GM12878 (cell line): ENCODE measurements around the gene LKAAEAR1. TPM values are rescaled to one million over a fixed set of nuclear protein-coding genes. Genes with fewer than 3 reads are reported as not detected.

ENCODE experiments used
- ATAC-seq: fragments of 200-7000 bp; cut with Tn5 transposase; 3 replicates; pipeline ENCODE4 v1.9.1; 2020; ENCODE audit warnings: mild to moderate bottlenecking, moderate library complexity
- BruUV-seq: library from RNA; stranded (reverse); fragments of 400-500 nt; replicated peaks from 2 replicates; lab custom pipeline; 2021; lab: Mats Ljungman, UMichigan
- CTCF ChIA-PET: fragments of 300-600 bp; sonication (Branson Sonifier 250); formaldehyde crosslinking; extraction: SDS; loops from one replicate; lab custom pipeline; 2021; ENCODE audit warnings: inconsistent platforms; lab: Yijun Ruan, JAX
- POLR2A ChIA-PET: fragments of 350-600 bp; formaldehyde crosslinking; extraction: SDS; loops from one replicate; lab custom pipeline; 2021; ENCODE audit warnings: inconsistent platforms; lab: Charles Lee
- RAD21 ChIA-PET: fragments of 300-600 bp; sonication (Branson Sonifier 250); formaldehyde crosslinking; loops from one replicate; lab custom pipeline; 2023; ENCODE audit warnings: antibody characterized with exemption; ENCODE audit not compliant: unreplicated experiment; lab: Charles Lee
- SMC1A ChIA-PET: fragments of 300-600 bp; sonication (Branson Sonifier 250); formaldehyde crosslinking; loops from one replicate; lab custom pipeline; 2023; ENCODE audit not compliant: unreplicated experiment, uncharacterized antibody; lab: Charles Lee
- DNase-seq: peaks from one replicate; pipeline ENCODE4 v3.0.0-alpha.2; 2011; ENCODE audit warnings: low read depth, low spot score
- FAIRE-seq: peaks from 3 replicates; lab custom pipeline; 2011; peaks lifted over from hg19 to GRCh38; lab: Jason Lieb, UNC
- H2AFZ ChIP-seq: 2 replicates; pipeline ENCODE4 v1.6.0; 2011; ENCODE audit warnings: low read depth, low read length, control low read depth; ENCODE audit not compliant: control insufficient read depth
- H3K27ac ChIP-seq: 2 replicates; pipeline ENCODE4 v1.5.1; 2011; ENCODE audit warnings: control low read depth; ENCODE audit not compliant: control insufficient read depth, insufficient read depth
- H3K27me3 ChIP-seq, 2 experiments: replicated peaks in 1 of 2; 2 replicates each; pipeline versions ENCODE4 v1.6.0 to v1.6.1; 2011; ENCODE audit warnings: low read length in 1 of 2; ENCODE audit not compliant: control insufficient read depth in 2 of 2, insufficient read depth in 2 of 2
- H3K36me3 ChIP-seq, 2 experiments: 2 replicates each; pipeline ENCODE4 v1.5.1; 2011; ENCODE audit warnings: low read length in 1 of 2; ENCODE audit not compliant: control insufficient read depth in 2 of 2, insufficient read depth in 2 of 2
- H3K4me1 ChIP-seq: 2 replicates; pipeline ENCODE4 v1.6.1; 2011; ENCODE audit warnings: mild to moderate bottlenecking, low read length, moderate library complexity, mixed read lengths; ENCODE audit not compliant: control insufficient read depth, insufficient read depth
- H3K4me2 ChIP-seq: 2 replicates; pipeline ENCODE4 v1.6.0; 2011; ENCODE audit warnings: control low read depth; ENCODE audit not compliant: control insufficient read depth, insufficient read depth
- H3K4me3 ChIP-seq: fragments of 200-600 bp; sonication (generic); 2 replicates; pipeline ENCODE4 v1.5.1; 2016
- H3K79me2 ChIP-seq: 2 replicates; pipeline ENCODE4 v1.6.0; 2011; ENCODE audit warnings: low read length; ENCODE audit not compliant: control insufficient read depth, insufficient read depth
- H3K9ac ChIP-seq: 2 replicates; pipeline ENCODE4 v1.8.0; 2011; ENCODE audit warnings: low read length, control low read depth, mixed read lengths; ENCODE audit not compliant: control insufficient read depth, insufficient read depth
- H3K9me3 ChIP-seq: replicated peaks from 3 replicates; pipeline ENCODE4 v1.5.1; 2011; ENCODE audit warnings: mild to moderate bottlenecking, low read length; ENCODE audit not compliant: control insufficient read depth, insufficient read depth
- H4K20me1 ChIP-seq: 2 replicates; pipeline ENCODE4 v1.6.0; 2011; ENCODE audit not compliant: control insufficient read depth, insufficient read depth
- ATF7 ChIP-seq: fragments of 450-650 bp; IDR thresholded peaks from 2 replicates; pipeline ENCODE4 v1.6.1; 2016; ENCODE audit warnings: low read depth, mild to moderate bottlenecking
- EGR1 ChIP-seq, 2 experiments: IDR thresholded peaks; 1 replicate in 1 of 2; 2 replicates in 1 of 2; pipeline ENCODE4 v1.6.1; 2011 to 2012; ENCODE audit warnings: low read depth in 2 of 2, low read length in 2 of 2, borderline replicate concordance in 1 of 2, mild to moderate bottlenecking in 1 of 2, moderate library complexity in 1 of 2
- ESRRA ChIP-seq: IDR thresholded peaks from 2 replicates; pipeline ENCODE4 v1.6.1; 2012; ENCODE audit warnings: mild to moderate bottlenecking, low read length, improper control_type of control experiment
- HDAC2 ChIP-seq: fragments of 200-600 bp; sonication (generic); IDR thresholded peaks from 2 replicates; pipeline ENCODE4 v1.6.1; 2017
- IKZF2 ChIP-seq, 2 experiments: fragments of 450-650 bp; IDR thresholded peaks; 2 replicates each; pipeline ENCODE4 v1.6.1; 2017; ENCODE audit warnings: mild to moderate bottlenecking in 2 of 2, moderate library complexity in 2 of 2
- IRF4 ChIP-seq: IDR thresholded peaks from 2 replicates; pipeline ENCODE4 v1.6.1; 2011; ENCODE audit warnings: low read depth, low read length
- KAT2A ChIP-seq: conservative IDR thresholded peaks from 2 replicates; pipeline ENCODE4 v1.6.1; 2011; ENCODE audit warnings: low read depth, low read length; ENCODE audit not compliant: control insufficient read depth
- RELA ChIP-seq: fragments of 450-650 bp; IDR thresholded peaks from 2 replicates; pipeline ENCODE4 v1.8.0; 2014; ENCODE audit warnings: borderline replicate concordance; ENCODE audit not compliant: partially characterized antibody
- STAT3 ChIP-seq: IDR thresholded peaks from 2 replicates; pipeline ENCODE4 v1.6.1; 2011; ENCODE audit warnings: low read depth, low read length, improper control_type of control experiment
- TARDBP ChIP-seq: IDR thresholded peaks from 2 replicates; pipeline ENCODE4 v1.6.1; 2016; ENCODE audit warnings: borderline replicate concordance
- WRNIP1 ChIP-seq: IDR thresholded peaks from 2 replicates; pipeline ENCODE4 v1.6.1; 2011; ENCODE audit warnings: low read depth, low read length, improper control_type of control experiment, borderline replicate concordance
- ZBED1 ChIP-seq: IDR thresholded peaks from 2 replicates; pipeline ENCODE4 v1.6.1; 2016; ENCODE audit warnings: borderline replicate concordance
- ZNF217 ChIP-seq: fragments of 450-650 bp; IDR thresholded peaks from 2 replicates; pipeline ENCODE4 v1.6.1; 2017; ENCODE audit warnings: antibody characterized with exemption, mild to moderate bottlenecking
- WGBS: methylation state at CpG from one replicate; pipeline ENCODE4 v1.1.6; 2016; ENCODE audit warnings: low lambda C conversion rate; ENCODE audit not compliant: insufficient replicate concordance, insufficient coverage; ENCODE audit errors: missing lambda C conversion rate; 5-methylcytosine and 5-hydroxymethylcytosine counted together
- in situ Hi-C: fragments of 300-500 bp; cut with MboI; formaldehyde crosslinking; loops from 9 replicates; pipeline ENCODE4 v1.14.3; 2018; ENCODE audit warnings: mixed read lengths
- intact Hi-C: fragments of 100-400 bp; cut with micrococcal nuclease; formaldehyde crosslinking; loops from one replicate; pipeline ENCODE4 v1.14.2; 2022; ENCODE audit not compliant: unreplicated experiment
- polyA plus RNA-seq, 11 experiments: library from polyadenylated mRNA; depleted of rRNA in 4 of 11; unstranded in 6 of 11; stranded (reverse) in 5 of 11; fragments of >200 nt; fragmentation: Nextera tagmentation in 4 of 11; fragmentation: Illumina TruSeq in 1 of 11; extraction: Ambion mirVana in 4 of 11; extraction: Trizol in 1 of 11; gene quantifications; 1 replicate in 1 of 11; 2 replicates in 10 of 11; pipeline versions ENCODE4 v1.2.1 to v1.2.3, GENCODE V29; 2011 to 2016; ENCODE audit warnings: inconsistent platforms in 2 of 11, missing spikeins in 2 of 11, low read depth in 1 of 11
- total RNA-seq, 4 experiments: library from RNA; depleted of rRNA in 3 of 4; stranded (reverse); fragments of >200 nt in 3 of 4; fragmentation: Illumina TruSeq in 1 of 4; extraction: Trizol in 1 of 4; gene quantifications; 2 replicates each; pipeline versions ENCODE4 v1.2.1 to v1.2.3, GENCODE V29; 2013 to 2021

LKAAEAR1 gene
- total and polyA plus RNA-seq, 10 of the 15 experiments (the other 5 are each of a cell fraction or from before 2014, with no cell fraction given) = not detected

GRCh38 chr20:64051033-64051452 is 33.2 kb downstream of the LKAAEAR1 start:
- TF ChIP-seq RELA (no peak), WRNIP1 (no peak), TARDBP (no peak), ZBED1 (no peak), IRF4 (no peak), STAT3 (no peak), IKZF2 (IDR thresholded peaks at IDR 0.05) (no peak), ATF7 (no peak), ESRRA (no peak), EGR1 (IDR thresholded peaks at IDR 0.05; ENCODE audit: borderline replicate concordance in 1 of 2, low read depth in 2 of 2, low read length in 2 of 2) (no peak), HDAC2 (no peak), KAT2A (no peak), ZNF217 (no peak)
- FAIRE-seq (no peak), ATAC-seq (no peak), DNase-seq (no peak)
- Histone ChIP-seq H3K27ac (no peak overlapping the region), H3K4me1 (peaks cover 21% of the 10 kb centered on the region), H3K9ac (no peak overlapping the region), H4K20me1 (no peaks in the 10 kb centered on the region), H3K9me3 (no peaks in the 10 kb centered on the region), H3K36me3 (no peaks in the 10 kb centered on the region), H3K4me3 (no peak overlapping the region), H3K4me2 (no peak overlapping the region), H3K79me2 (no peaks in the 10 kb centered on the region), H2AFZ (no peak overlapping the region), H3K27me3 (peaks cover 4 to 12% of the 10 kb centered on the region in 2 experiments; a peak in 3 of 4 replicates)
- ChIA-PET CTCF (interaction anchor here (2.2 to 2.7 kb wide), 2 partner anchors 9 to 19 kb away, joined by 5 to 10 read pairs; no protein-coding TSS in a partner anchor), POLR2A (no interaction called here), SMC1A (interaction anchor here (0.8 kb wide), 1 partner anchor 134 kb away, joined by 3 read pairs; no protein-coding TSS in a partner anchor), RAD21 (interaction anchor here (7.1 kb wide), 1 partner anchor 11 kb away, joined by 78 read pairs; no protein-coding TSS in a partner anchor)
- in situ Hi-C loops = no loop called here
- BruUV-seq = no TSS peak
- WGBS = 35% methylated on average over 11 of the region's 11 CpGs
- intact Hi-C loops = loop anchor here (10.0 kb wide), 1 partner anchor 186 kb away; the partner anchor contains the start of genes ABHD16B and TPD52L2
